Endothelial cell (in vitro differentiated cells): ENCODE data around the gene HGFAC. TPM values are rescaled to one million over a fixed set of nuclear protein-coding genes. Genes with fewer than 3 reads are reported as not detected.

Experiments
- DNase-seq: peaks from one replicate; pipeline ENCODE4 v3.0.0; 2021; ENCODE audit warnings: low spot score
- H3K27ac Mint-ChIP-seq: one replicate; pipeline ENCODE4 v1.8.0; 2021; ENCODE audit warnings: mixed read lengths, inconsistent platforms; ENCODE audit not compliant: unreplicated experiment
- H3K27me3 Mint-ChIP-seq: one replicate; pipeline ENCODE4 v1.8.0; 2021; ENCODE audit warnings: mild to moderate bottlenecking, moderate library complexity, mixed read lengths, inconsistent platforms; ENCODE audit not compliant: unreplicated experiment
- H3K36me3 Mint-ChIP-seq: one replicate; pipeline ENCODE4 v1.8.0; 2021; ENCODE audit warnings: mild to moderate bottlenecking, low read depth, mixed read lengths, inconsistent platforms; ENCODE audit not compliant: unreplicated experiment
- H3K4me1 Mint-ChIP-seq: one replicate; pipeline ENCODE4 v1.8.0; 2021; ENCODE audit warnings: mild to moderate bottlenecking, mixed read lengths, inconsistent platforms; ENCODE audit not compliant: unreplicated experiment
- H3K4me3 Mint-ChIP-seq: one replicate; pipeline ENCODE4 v1.8.0; 2021; ENCODE audit warnings: mild to moderate bottlenecking, mixed read lengths, inconsistent platforms; ENCODE audit not compliant: unreplicated experiment
- H3K9me3 Mint-ChIP-seq: one replicate; pipeline ENCODE4 v1.8.0; 2021; ENCODE audit warnings: mixed read lengths, inconsistent platforms; ENCODE audit not compliant: unreplicated experiment
- CTCF ChIP-seq: fragments of 200-600 bp; sonication (generic); IDR thresholded peaks from one replicate; pipeline ENCODE4 v1.5.0; 2021; ENCODE audit warnings: antibody characterized with exemption; ENCODE audit not compliant: unreplicated experiment
- total RNA-seq: library from RNA; stranded (reverse); fragmentation: NEBNext Ultra II Directional; extraction: Animal tissue kit (Norgen Biotek cat#: 25700); gene quantifications from one replicate; pipeline ENCODE4 v1.2.1, GENCODE V29; 2021; ENCODE audit not compliant: unreplicated experiment

The HGFAC gene
- total RNA-seq, 1 donor from 2014 or later, result 2.4 TPM

GRCh38 chr4:3475041-3475712, 33.4 kb downstream of the HGFAC start:
- Mint-ChIP-seq H3K27ac (no peak overlapping the region), H3K4me1 (no peaks in the 10 kb centered on the region), H3K4me3 (no peak overlapping the region), H3K27me3 (peaks cover 2% of the 10 kb centered on the region), H3K36me3 (no peaks in the 10 kb centered on the region), H3K9me3 (no peaks in the 10 kb centered on the region)
- no peak for TF ChIP-seq CTCF
- DNase-seq, result no peak

- no peaks in the 10 kb centered on the region for H3K4me1 Mint-ChIP-seq
- H3K36me3 Mint-ChIP-seq, result no peaks in the 10 kb centered on the region
- no peak overlapping the region for H3K4me3 Mint-ChIP-seq
- no peaks in the 10 kb centered on the region for H3K9me3 Mint-ChIP-seq
- TF ChIP-seq CTCF, result no peak
- DNase-seq, result no peak
- no peaks in the 10 kb centered on the region for H3K27me3 Mint-ChIP-seq
- no peak overlapping the region for H3K27ac Mint-ChIP-seq
These were observed 34.0 kb downstream of the HGFAC start for GRCh38 chr4:3475713-3476260.

GRCh38 chr4:3476341-3476747, 34.6 kb downstream of the HGFAC start:
- TF ChIP-seq CTCF, result no peak
- no peaks in the 10 kb centered on the region for H3K9me3 Mint-ChIP-seq
- H3K27ac Mint-ChIP-seq, result no peak overlapping the region
- no peak overlapping the region for H3K4me3 Mint-ChIP-seq
- H3K27me3 Mint-ChIP-seq, result no peaks in the 10 kb centered on the region
- H3K4me1 Mint-ChIP-seq, result no peaks in the 10 kb centered on the region
- no peaks in the 10 kb centered on the region for H3K36me3 Mint-ChIP-seq
- DNase-seq, result no peak

GRCh38 chr4:3476936-3477749, 35.4 kb downstream of the HGFAC start:
- H3K4me3 Mint-ChIP-seq, result no peak overlapping the region
- no peak overlapping the region for H3K27ac Mint-ChIP-seq
- H3K9me3 Mint-ChIP-seq, result no peaks in the 10 kb centered on the region
- H3K4me1 Mint-ChIP-seq, result no peaks in the 10 kb centered on the region
- no peaks in the 10 kb centered on the region for H3K36me3 Mint-ChIP-seq
- DNase-seq, result no peak
- H3K27me3 Mint-ChIP-seq, result peaks cover 3% of the 10 kb centered on the region
- no peak for TF ChIP-seq CTCF
